ENCODE results near the gene STARD8.

GRCh38 chrX:68640661-68641060 is 6.8 kb upstream of the STARD8 start:
- TF ChIP-seq, protein P1, sequence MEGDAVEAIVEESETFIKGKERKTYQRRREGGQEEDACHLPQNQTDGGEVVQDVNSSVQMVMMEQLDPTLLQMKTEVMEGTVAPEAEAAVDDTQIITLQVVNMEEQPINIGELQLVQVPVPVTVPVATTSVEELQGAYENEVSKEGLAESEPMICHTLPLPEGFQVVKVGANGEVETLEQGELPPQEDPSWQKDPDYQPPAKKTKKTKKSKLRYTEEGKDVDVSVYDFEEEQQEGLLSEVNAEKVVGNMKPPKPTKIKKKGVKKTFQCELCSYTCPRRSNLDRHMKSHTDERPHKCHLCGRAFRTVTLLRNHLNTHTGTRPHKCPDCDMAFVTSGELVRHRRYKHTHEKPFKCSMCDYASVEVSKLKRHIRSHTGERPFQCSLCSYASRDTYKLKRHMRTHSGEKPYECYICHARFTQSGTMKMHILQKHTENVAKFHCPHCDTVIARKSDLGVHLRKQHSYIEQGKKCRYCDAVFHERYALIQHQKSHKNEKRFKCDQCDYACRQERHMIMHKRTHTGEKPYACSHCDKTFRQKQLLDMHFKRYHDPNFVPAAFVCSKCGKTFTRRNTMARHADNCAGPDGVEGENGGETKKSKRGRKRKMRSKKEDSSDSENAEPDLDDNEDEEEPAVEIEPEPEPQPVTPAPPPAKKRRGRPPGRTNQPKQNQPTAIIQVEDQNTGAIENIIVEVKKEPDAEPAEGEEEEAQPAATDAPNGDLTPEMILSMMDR (IDR thresholded peaks at IDR 0.05; ENCODE audit: poor library complexity, severe bottlenecking): no peak
- TF ChIP-seq TAF1 (IDR thresholded peaks at IDR 0.05; ENCODE audit: low read depth) (no peak), RAD21 (conservative IDR thresholded peaks at IDR 0.05) (no peak), POLR2AphosphoS5 (IDR thresholded peaks at IDR 0.05) (no peak), SMC3 (conservative IDR thresholded peaks at IDR 0.05; ENCODE audit: poor library complexity) (no peak)
